Mammary epithelial cell (primary cell): ENCODE measurements around the gene ZNF451.

Experiments
- EZH2 ChIP-seq: IDR thresholded peaks from 2 replicates; pipeline ENCODE4 v1.6.1; 2012; ENCODE audit warnings: low read length, inconsistent platforms, borderline replicate concordance
- TF ChIP-seq, protein P1 (sequence below), 2 donors: IDR thresholded peaks in 1 of 2; conservative IDR thresholded peaks in 1 of 2; 2 replicates each; pipeline ENCODE4 v1.5.1; 2011 to 2012; ENCODE audit warnings: inconsistent platforms in 2 of 2, low read length in 2 of 2, mild to moderate bottlenecking in 2 of 2, control low read depth in 1 of 2, low read depth in 1 of 2; ENCODE audit not compliant: insufficient read depth in 1 of 2; ENCODE audit errors: extremely low read depth in 1 of 2

DNA sequence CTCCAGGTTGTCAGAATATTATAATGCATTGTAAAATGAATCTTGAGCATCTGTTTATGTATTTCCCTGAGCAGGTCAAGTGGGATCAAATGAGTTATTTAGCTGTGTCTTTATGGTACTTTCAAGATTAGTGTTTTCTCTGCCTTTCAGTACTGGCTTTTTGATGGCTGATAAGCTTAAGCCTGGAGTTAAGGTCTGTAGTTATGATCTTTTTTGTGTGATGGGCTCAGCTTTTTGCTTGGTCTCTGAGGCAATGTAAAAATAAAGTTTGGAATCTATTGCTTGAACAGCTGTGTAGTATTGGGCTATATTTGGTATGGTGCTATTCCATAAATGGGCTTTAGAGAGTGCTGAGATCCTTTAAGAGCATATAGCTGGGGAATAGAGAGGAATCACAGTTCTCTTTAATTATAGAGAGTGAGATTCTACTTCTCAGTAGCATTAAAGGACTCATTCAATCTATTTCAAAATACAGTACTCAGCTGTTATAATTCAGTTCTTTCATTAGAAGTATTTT, 40.7 kb downstream of the ZNF451 start:
- TF ChIP-seq, protein P1, sequence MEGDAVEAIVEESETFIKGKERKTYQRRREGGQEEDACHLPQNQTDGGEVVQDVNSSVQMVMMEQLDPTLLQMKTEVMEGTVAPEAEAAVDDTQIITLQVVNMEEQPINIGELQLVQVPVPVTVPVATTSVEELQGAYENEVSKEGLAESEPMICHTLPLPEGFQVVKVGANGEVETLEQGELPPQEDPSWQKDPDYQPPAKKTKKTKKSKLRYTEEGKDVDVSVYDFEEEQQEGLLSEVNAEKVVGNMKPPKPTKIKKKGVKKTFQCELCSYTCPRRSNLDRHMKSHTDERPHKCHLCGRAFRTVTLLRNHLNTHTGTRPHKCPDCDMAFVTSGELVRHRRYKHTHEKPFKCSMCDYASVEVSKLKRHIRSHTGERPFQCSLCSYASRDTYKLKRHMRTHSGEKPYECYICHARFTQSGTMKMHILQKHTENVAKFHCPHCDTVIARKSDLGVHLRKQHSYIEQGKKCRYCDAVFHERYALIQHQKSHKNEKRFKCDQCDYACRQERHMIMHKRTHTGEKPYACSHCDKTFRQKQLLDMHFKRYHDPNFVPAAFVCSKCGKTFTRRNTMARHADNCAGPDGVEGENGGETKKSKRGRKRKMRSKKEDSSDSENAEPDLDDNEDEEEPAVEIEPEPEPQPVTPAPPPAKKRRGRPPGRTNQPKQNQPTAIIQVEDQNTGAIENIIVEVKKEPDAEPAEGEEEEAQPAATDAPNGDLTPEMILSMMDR (conservative IDR thresholded peaks at IDR 0.05 in 1 of 2, IDR thresholded peaks at IDR 0.05 in 1 of 2; ENCODE audit: extremely low read depth in 1 of 2, insufficient read depth in 1 of 2, low read depth in 1 of 2, low read length in 2 of 2), result no peak
- TF ChIP-seq EZH2, result no peak
